Lower leg skin (tissue), 3 donors: Measurements from ENCODE around the gene TMEM200C.

ENCODE experiments used
- POLR2A ChIP-seq, 2 donors: fragments of 450-650 bp; IDR thresholded peaks; one replicate each; pipeline ENCODE4 v1.6.1; 2016 to 2017; ENCODE audit warnings: antibody characterized with exemption in 2 of 2, mild to moderate bottlenecking in 1 of 2, moderate library complexity in 1 of 2
- TF ChIP-seq, protein P1 (sequence below), 3 donors: fragments of 450-650 bp; IDR thresholded peaks; one replicate each; pipeline ENCODE4 v1.5.1; 2016; ENCODE audit warnings: antibody characterized with exemption in 3 of 3, mild to moderate bottlenecking in 3 of 3, moderate library complexity in 2 of 3

DNA sequence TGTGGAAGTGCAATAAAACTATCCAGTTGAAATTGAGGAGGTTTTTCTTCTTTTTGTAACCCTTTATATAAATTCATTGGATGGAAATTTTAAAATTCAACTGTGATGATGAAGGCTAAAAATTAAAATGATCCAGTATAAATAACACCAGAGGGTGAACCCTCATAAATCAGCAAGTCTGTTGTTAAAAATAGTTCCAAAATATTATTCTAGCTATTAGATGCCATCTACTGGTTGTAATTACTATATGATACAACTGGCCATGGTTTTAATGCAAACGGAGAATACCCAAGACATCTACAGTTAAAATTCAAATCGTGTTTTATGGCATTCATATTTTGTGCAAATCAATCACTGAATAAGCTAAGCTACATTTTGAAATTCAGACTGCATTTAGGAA, 53.8 kb downstream of the TMEM200C start:
- TF ChIP-seq, protein P1, sequence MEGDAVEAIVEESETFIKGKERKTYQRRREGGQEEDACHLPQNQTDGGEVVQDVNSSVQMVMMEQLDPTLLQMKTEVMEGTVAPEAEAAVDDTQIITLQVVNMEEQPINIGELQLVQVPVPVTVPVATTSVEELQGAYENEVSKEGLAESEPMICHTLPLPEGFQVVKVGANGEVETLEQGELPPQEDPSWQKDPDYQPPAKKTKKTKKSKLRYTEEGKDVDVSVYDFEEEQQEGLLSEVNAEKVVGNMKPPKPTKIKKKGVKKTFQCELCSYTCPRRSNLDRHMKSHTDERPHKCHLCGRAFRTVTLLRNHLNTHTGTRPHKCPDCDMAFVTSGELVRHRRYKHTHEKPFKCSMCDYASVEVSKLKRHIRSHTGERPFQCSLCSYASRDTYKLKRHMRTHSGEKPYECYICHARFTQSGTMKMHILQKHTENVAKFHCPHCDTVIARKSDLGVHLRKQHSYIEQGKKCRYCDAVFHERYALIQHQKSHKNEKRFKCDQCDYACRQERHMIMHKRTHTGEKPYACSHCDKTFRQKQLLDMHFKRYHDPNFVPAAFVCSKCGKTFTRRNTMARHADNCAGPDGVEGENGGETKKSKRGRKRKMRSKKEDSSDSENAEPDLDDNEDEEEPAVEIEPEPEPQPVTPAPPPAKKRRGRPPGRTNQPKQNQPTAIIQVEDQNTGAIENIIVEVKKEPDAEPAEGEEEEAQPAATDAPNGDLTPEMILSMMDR (IDR thresholded peaks at IDR 0.05) = no peak
- no peak for TF ChIP-seq POLR2A (IDR thresholded peaks at IDR 0.05)
